Osteocyte (in vitro differentiated cells): ENCODE results near the gene DMD. TPM values are rescaled to one million over a fixed set of nuclear protein-coding genes. Genes with fewer than 3 reads are reported as not detected.

Source experiments
- DNase-seq: peaks from one replicate; pipeline ENCODE4 v3.0.0; 2021; ENCODE audit warnings: mixed read lengths; ENCODE audit not compliant: unreplicated experiment; ENCODE audit errors: extremely low spot score
- H3K27ac Mint-ChIP-seq: one replicate; pipeline ENCODE4 v1.8.0; 2021; ENCODE audit warnings: mild to moderate bottlenecking, mixed read lengths; ENCODE audit not compliant: unreplicated experiment
- H3K27me3 Mint-ChIP-seq: one replicate; pipeline ENCODE4 v1.8.0; 2021; ENCODE audit warnings: mixed read lengths; ENCODE audit not compliant: unreplicated experiment
- H3K36me3 Mint-ChIP-seq: one replicate; pipeline ENCODE4 v1.8.0; 2021; ENCODE audit warnings: mixed read lengths; ENCODE audit not compliant: unreplicated experiment
- H3K4me1 Mint-ChIP-seq: one replicate; pipeline ENCODE4 v1.8.0; 2021; ENCODE audit warnings: mixed read lengths; ENCODE audit not compliant: unreplicated experiment
- H3K4me3 Mint-ChIP-seq: one replicate; pipeline ENCODE4 v1.8.0; 2021; ENCODE audit warnings: mild to moderate bottlenecking, moderate library complexity, mixed read lengths; ENCODE audit not compliant: unreplicated experiment
- H3K9me3 Mint-ChIP-seq: one replicate; pipeline ENCODE4 v1.8.0; 2021; ENCODE audit warnings: mixed read lengths; ENCODE audit not compliant: unreplicated experiment
- total RNA-seq: library from RNA; stranded (reverse); gene quantifications from 2 replicates; pipeline ENCODE4 v1.2.1, GENCODE V29; 2021
- TF ChIP-seq, protein P1 (sequence below): fragments of 200-600 bp; sonication (generic); IDR thresholded peaks from 2 replicates; pipeline ENCODE4 v1.5.0; 2021; ENCODE audit warnings: antibody characterized with exemption, mild to moderate bottlenecking, moderate library complexity

The DMD gene
- total RNA-seq, 1 donor from 2014 or later = 317 TPM

DNA sequence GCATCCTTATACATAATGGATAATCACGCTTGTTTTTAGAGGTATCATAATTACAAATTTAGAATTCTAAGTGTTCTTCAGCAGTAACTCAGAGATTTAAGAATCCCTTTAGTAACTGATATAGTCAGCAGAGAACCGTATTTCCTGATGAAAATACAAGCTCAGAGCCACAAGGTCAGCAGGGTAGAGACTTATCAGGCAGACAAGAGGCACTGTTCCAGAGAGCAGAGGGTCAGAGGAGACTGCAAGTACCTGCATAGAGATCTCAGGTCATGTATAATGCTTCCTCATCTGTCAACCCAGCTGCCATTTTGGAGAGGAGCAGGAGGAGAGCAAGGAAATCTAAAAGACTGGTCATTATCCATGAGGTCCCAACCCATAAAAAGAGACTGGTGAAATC is 1352.4 kb downstream of the DMD start:
- Mint-ChIP-seq H3K27me3 (no peaks in the 10 kb centered on the region), H3K9me3 (no peaks in the 10 kb centered on the region), H3K27ac (no peak overlapping the region), H3K4me3 (no peak overlapping the region), H3K4me1 (no peaks in the 10 kb centered on the region), H3K36me3 (no peaks in the 10 kb centered on the region)
- DNase-seq = no peak
- TF ChIP-seq, protein P1, sequence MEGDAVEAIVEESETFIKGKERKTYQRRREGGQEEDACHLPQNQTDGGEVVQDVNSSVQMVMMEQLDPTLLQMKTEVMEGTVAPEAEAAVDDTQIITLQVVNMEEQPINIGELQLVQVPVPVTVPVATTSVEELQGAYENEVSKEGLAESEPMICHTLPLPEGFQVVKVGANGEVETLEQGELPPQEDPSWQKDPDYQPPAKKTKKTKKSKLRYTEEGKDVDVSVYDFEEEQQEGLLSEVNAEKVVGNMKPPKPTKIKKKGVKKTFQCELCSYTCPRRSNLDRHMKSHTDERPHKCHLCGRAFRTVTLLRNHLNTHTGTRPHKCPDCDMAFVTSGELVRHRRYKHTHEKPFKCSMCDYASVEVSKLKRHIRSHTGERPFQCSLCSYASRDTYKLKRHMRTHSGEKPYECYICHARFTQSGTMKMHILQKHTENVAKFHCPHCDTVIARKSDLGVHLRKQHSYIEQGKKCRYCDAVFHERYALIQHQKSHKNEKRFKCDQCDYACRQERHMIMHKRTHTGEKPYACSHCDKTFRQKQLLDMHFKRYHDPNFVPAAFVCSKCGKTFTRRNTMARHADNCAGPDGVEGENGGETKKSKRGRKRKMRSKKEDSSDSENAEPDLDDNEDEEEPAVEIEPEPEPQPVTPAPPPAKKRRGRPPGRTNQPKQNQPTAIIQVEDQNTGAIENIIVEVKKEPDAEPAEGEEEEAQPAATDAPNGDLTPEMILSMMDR = no peak

DNA sequence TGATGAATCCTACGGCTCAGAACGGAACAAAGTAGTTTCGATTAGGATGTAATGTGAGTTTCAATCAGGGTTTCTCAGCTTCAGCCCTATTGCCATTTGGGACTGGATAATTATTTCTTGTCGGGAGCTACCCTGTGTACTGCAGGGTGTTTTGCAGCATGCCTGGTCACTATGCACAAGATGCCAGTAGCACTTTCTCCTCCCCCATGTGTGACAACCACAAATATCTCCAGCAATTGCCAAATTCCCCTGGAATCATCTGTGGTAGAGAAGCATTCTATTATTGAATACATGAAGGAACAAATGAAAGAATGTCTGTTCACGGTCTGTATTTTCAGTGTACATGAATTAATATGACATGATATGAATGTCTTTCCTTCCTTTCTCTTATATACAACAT is 1356.6 kb downstream of the DMD start:
- H3K36me3 Mint-ChIP-seq = no peaks in the 10 kb centered on the region
- TF ChIP-seq, protein P1 = no peak
- H3K27me3 Mint-ChIP-seq = no peaks in the 10 kb centered on the region
- peaks cover 6% of the 10 kb centered on the region for H3K9me3 Mint-ChIP-seq
- DNase-seq = no peak
- H3K4me3 Mint-ChIP-seq = no peak overlapping the region
- no peak overlapping the region for H3K27ac Mint-ChIP-seq
- no peaks in the 10 kb centered on the region for H3K4me1 Mint-ChIP-seq

DNA sequence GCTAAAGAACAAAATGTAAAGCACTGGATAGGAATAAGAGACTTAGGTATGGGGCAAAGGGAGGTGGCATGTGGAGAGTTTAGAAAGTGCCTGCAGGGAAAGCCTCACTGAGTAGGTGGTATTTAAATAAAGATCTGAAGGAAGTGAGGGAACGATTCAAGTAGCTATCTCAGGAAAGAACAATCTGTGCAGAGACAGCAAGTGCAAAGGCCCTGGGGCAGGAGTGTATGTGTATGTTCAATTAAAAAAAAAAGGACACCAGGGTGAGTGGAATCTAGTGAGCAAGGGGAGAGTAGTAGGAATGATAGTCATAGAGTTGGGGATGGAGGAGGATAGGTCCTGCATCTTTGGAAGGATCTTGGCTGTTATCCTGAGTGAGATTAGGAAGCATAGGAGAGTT is 1359.6 kb downstream of the DMD start:
- TF ChIP-seq, protein P1 = no peak
- no peaks in the 10 kb centered on the region for H3K4me1 Mint-ChIP-seq
- no peak overlapping the region for H3K27ac Mint-ChIP-seq
- H3K4me3 Mint-ChIP-seq = no peak overlapping the region
- no peaks in the 10 kb centered on the region for H3K27me3 Mint-ChIP-seq
- H3K36me3 Mint-ChIP-seq = no peaks in the 10 kb centered on the region
- DNase-seq = no peak
- peaks cover 6% of the 10 kb centered on the region for H3K9me3 Mint-ChIP-seq

DNA sequence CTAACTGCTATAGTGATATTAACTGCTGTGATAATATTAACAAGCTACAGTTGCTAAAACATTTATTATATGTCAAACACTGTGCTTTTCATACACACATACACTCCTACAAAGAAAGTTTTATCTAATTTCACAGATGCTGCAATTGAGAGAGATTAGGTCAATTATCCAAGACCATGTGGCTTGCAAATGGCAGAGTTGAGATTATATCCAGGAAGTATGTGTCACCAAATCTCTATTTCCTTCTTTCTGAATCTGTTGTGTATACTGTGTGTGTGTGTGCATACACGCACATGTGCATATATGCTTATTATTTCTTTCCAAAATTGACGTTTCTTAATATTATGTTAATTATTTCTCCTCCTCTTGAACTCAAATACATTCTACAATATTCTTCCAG is 1363.6 kb downstream of the DMD start:
- H3K36me3 Mint-ChIP-seq = no peaks in the 10 kb centered on the region
- DNase-seq = no peak
- TF ChIP-seq, protein P1 = no peak
- peaks cover 14% of the 10 kb centered on the region for H3K9me3 Mint-ChIP-seq
- H3K4me1 Mint-ChIP-seq = peaks cover 2% of the 10 kb centered on the region
- H3K4me3 Mint-ChIP-seq = no peak overlapping the region
- H3K27me3 Mint-ChIP-seq = no peaks in the 10 kb centered on the region
- H3K27ac Mint-ChIP-seq = no peak overlapping the region

DNA sequence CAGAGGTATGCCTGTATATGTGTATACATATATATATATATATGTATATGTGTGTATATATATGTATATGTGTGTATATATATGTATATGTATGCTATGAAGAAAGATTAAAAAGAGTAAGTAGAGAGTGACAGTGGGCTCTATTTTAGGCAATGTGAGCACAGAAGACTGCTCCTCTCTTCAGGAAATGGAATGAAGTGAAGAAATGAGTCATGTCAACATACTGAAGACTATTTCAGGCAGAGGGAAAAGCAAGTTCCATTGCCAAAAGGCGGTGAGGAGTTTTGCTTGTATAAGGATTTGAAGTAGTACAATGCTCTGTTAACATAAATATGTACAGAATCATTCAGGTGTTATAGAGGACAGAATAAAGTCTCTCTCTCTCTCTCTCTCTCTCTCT is 1366.3 kb downstream of the DMD start:
- peaks cover 2% of the 10 kb centered on the region for H3K4me1 Mint-ChIP-seq
- H3K27ac Mint-ChIP-seq = no peak overlapping the region
- H3K27me3 Mint-ChIP-seq = no peaks in the 10 kb centered on the region
- TF ChIP-seq, protein P1 = no peak
- DNase-seq = no peak
- peaks cover 8% of the 10 kb centered on the region for H3K9me3 Mint-ChIP-seq
- no peak overlapping the region for H3K4me3 Mint-ChIP-seq
- no peaks in the 10 kb centered on the region for H3K36me3 Mint-ChIP-seq
